Measurements from ENCODE around the gene STX17.

Gene STX17

DNA sequence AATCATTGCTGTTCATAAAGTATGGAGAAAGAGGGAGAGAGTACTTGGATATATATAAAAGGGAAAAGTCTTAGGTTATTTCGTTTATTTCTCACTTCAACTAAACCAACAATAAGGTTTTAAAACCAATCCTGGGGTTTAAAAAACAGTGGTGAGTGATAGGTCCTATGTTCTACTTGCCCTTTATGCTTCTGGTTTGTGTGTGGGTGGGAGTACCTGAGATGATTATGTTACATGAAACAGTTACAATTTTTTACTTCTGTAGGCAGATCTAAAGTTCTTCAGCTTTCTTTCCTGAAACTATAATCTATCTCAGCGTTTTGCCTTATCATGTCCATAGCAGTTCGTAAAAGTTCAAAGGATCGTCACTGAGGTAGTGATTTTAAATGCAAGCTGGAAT lies 49.2 kb downstream of the STX17 start:
- H3K36me3 ChIP-seq (ENCODE audit: low read length): peaks cover 15% of the 10 kb centered on the region; the same call in 1 of the 2 replicates
- H3K79me2 ChIP-seq (ENCODE audit: insufficient read depth, low read length): no peaks in the 10 kb centered on the region
- no peak for TF ChIP-seq EZH2phosphoT487 (conservative IDR thresholded peaks at IDR 0.05; ENCODE audit: low read length)
- TF ChIP-seq, protein P1, sequence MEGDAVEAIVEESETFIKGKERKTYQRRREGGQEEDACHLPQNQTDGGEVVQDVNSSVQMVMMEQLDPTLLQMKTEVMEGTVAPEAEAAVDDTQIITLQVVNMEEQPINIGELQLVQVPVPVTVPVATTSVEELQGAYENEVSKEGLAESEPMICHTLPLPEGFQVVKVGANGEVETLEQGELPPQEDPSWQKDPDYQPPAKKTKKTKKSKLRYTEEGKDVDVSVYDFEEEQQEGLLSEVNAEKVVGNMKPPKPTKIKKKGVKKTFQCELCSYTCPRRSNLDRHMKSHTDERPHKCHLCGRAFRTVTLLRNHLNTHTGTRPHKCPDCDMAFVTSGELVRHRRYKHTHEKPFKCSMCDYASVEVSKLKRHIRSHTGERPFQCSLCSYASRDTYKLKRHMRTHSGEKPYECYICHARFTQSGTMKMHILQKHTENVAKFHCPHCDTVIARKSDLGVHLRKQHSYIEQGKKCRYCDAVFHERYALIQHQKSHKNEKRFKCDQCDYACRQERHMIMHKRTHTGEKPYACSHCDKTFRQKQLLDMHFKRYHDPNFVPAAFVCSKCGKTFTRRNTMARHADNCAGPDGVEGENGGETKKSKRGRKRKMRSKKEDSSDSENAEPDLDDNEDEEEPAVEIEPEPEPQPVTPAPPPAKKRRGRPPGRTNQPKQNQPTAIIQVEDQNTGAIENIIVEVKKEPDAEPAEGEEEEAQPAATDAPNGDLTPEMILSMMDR (IDR thresholded peaks at IDR 0.05; ENCODE audit: insufficient read depth, low read length, poor library complexity, severe bottlenecking): no peak
- no peaks in the 10 kb centered on the region for H4K20me1 ChIP-seq (ENCODE audit: low read depth, low read length)
- no peaks in the 10 kb centered on the region for H3K9me3 ChIP-seq (ENCODE audit: insufficient read depth, low read length)
- no peak overlapping the region for H3K27ac ChIP-seq (ENCODE audit: low read depth, low read length)
- H2AFZ ChIP-seq (ENCODE audit: low read depth, low read length, severe bottlenecking): no peak overlapping the region
- no peak overlapping the region for H3K4me3 ChIP-seq (ENCODE audit: insufficient read depth, low read length, poor library complexity, severe bottlenecking)
- no peak overlapping the region for H3K4me2 ChIP-seq (ENCODE audit: low read depth, low read length, poor library complexity, severe bottlenecking)
- H3K9ac ChIP-seq (ENCODE audit: low read length): no peak overlapping the region
- H3F3A ChIP-seq (ENCODE audit: insufficient read depth): no peaks in the 10 kb centered on the region
- no peaks in the 10 kb centered on the region for H3K9me2 ChIP-seq (replicated peaks; ENCODE audit: insufficient read depth, low read length)
- H3K27me3 ChIP-seq (ENCODE audit: low read length): no peaks in the 10 kb centered on the region

DNA sequence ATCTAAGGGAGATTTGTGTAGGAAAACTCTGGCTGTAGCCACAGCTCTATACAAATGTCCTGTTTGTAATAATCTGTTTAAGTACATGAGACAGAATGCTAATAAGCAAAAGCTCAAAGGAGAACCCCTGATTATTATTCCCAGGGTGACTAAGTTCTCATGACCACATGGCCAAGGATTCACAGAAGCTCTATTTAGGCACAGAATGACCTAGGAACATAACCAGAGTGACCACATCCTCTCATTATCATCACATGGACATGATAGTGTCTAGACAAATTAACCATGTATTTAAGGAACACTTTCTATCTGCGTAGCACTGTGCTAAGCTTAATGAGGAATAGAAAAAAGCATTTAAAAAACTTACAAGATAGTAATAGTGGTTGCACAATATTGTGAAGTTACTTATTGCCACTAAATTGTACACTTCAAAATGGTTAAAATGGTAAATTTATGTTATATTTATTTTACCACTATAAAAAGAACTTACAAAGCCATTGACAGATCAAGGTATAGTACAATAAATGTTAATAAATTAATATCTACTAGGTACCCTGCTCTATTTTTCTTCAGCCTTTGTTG lies 56.3 kb downstream of the STX17 start:
- Histone ChIP-seq H3K27me3 (ENCODE audit: low read length) (no peaks in the 10 kb centered on the region), H3F3A (ENCODE audit: insufficient read depth) (no peaks in the 10 kb centered on the region)

DNA sequence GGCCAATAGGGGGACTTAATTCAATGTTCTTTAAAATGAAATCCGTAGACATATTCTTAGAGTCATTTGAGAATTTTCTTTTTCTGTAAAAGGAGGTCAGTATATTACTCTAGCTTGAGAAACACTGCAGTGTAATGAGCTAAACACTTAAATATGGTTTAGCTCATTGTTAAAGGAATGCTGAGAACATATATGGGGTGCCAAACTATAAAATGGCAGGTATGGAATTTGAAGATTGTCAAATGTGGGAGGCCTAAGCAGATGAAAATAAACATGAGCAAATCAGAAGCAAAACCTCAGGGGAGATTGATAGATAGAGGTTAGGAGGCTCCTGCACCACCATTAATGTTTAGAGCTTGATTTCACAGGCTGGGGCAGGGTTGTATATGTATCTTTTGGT lies 57.9 kb downstream of the STX17 start:
- Histone ChIP-seq H3F3A (ENCODE audit: insufficient read depth) (no peaks in the 10 kb centered on the region), H3K27ac (ENCODE audit: low read depth, low read length) (no peak overlapping the region), H3K4me3 (ENCODE audit: insufficient read depth, low read length, poor library complexity, severe bottlenecking) (no peak overlapping the region), H3K79me2 (ENCODE audit: insufficient read depth, low read length) (no peaks in the 10 kb centered on the region), H3K27me3 (ENCODE audit: low read length) (no peaks in the 10 kb centered on the region), H2AFZ (ENCODE audit: low read depth, low read length, severe bottlenecking) (no peak overlapping the region), H3K36me3 (ENCODE audit: low read length) (0 out of 2 replicates have a peak, but pooled peaks cover 4% of the 10 kb centered on the region), H3K9me2 (replicated peaks; ENCODE audit: insufficient read depth, low read length) (no peaks in the 10 kb centered on the region), H4K20me1 (ENCODE audit: low read depth, low read length) (no peaks in the 10 kb centered on the region), H3K4me2 (ENCODE audit: low read depth, low read length, poor library complexity, severe bottlenecking) (no peak overlapping the region), H3K9ac (ENCODE audit: low read length) (no peak overlapping the region), H3K9me3 (ENCODE audit: insufficient read depth, low read length) (no peaks in the 10 kb centered on the region)
- TF ChIP-seq EZH2phosphoT487 (conservative IDR thresholded peaks at IDR 0.05; ENCODE audit: low read length): no peak
- TF ChIP-seq, protein P1 (IDR thresholded peaks at IDR 0.05; ENCODE audit: insufficient read depth, low read length, poor library complexity, severe bottlenecking): no peak

More for the DNA sequence above, 56.3 kb downstream of the STX17 start:
- Histone ChIP-seq H2AFZ (ENCODE audit: low read depth, low read length, severe bottlenecking) (no peak overlapping the region), H3K9me3 (ENCODE audit: insufficient read depth, low read length) (no peaks in the 10 kb centered on the region), H3K4me2 (ENCODE audit: low read depth, low read length, poor library complexity, severe bottlenecking) (no peak overlapping the region), H3K79me2 (ENCODE audit: insufficient read depth, low read length) (no peaks in the 10 kb centered on the region), H3K4me3 (ENCODE audit: insufficient read depth, low read length, poor library complexity, severe bottlenecking) (no peak overlapping the region), H3K9ac (ENCODE audit: low read length) (no peak overlapping the region), H3K27ac (ENCODE audit: low read depth, low read length) (no peak overlapping the region), H3K9me2 (replicated peaks; ENCODE audit: insufficient read depth, low read length) (no peaks in the 10 kb centered on the region), H3K36me3 (ENCODE audit: low read length) (0 out of 2 replicates have a peak, but pooled peaks cover 4% of the 10 kb centered on the region), H4K20me1 (ENCODE audit: low read depth, low read length) (no peaks in the 10 kb centered on the region)
- TF ChIP-seq, protein P1 (IDR thresholded peaks at IDR 0.05; ENCODE audit: insufficient read depth, low read length, poor library complexity, severe bottlenecking): no peak
